ENCODE results near the gene HBQ1. TPM values are rescaled to one million over a fixed set of nuclear protein-coding genes. Genes with fewer than 3 reads are reported as not detected.
"Not testable (repeated sequence)": the region's sequence is repeated elsewhere in the genome, so short reads cannot be mapped to it uniquely, and the experiment has no call there.

The HBQ1 gene
- total and polyA plus RNA-seq, 4 donors, result 50.9 TPM; not detected in 3

GRCh38 chr16:228852-229730, 48.8 kb downstream of the HBQ1 start, which contains the start of gene LUC7L (continued):
- peak; percentile 9 for TF ChIP-seq REST (IDR thresholded peaks at IDR 0.05)

- Histone ChIP-seq H3K9ac (ENCODE audit: low read depth in 1 of 2, low read length in 2 of 2) (peak overlapping the region in 1 of 2 donors; percentile 39), H3K9me3 (ENCODE audit: control insufficient read depth in 4 of 4, low read length in 3 of 4) (no peaks in the 10 kb centered on the region), H3K27ac (ENCODE audit: low read depth in 1 of 2, low read length in 2 of 2) (peak overlapping the region in 1 of 2 donors; percentile 97), H3K4me1 (ENCODE audit: control insufficient read depth in 4 of 4, insufficient read depth in 4 of 4, low read length in 3 of 4) (peaks cover 1 to 20% (median 14%) of the 10 kb centered on the region in 4 donors), H3K27me3 (ENCODE audit: control insufficient read depth in 4 of 4, insufficient read depth in 4 of 4, low read length in 3 of 4) (no peaks in the 10 kb centered on the region), H3K4me3 (ENCODE audit: low read depth in 1 of 3, low read length in 3 of 3) (peak overlapping the region; percentile 65 to 96 (median 83)), H3K36me3 (ENCODE audit: control insufficient read depth in 4 of 4, insufficient read depth in 3 of 4, low read depth in 1 of 4, low read length in 3 of 4) (peaks cover 2 to 19% (median 17%) of the 10 kb centered on the region in 4 donors)
- DNase-seq (ENCODE audit: low spot score), result no peak
- WGBS, result 75% methylated on average over 22 of the region's 22 CpGs
- TF ChIP-seq FOXA1 (IDR thresholded peaks at IDR 0.05) (no peak), RAD21 (IDR thresholded peaks at IDR 0.05) (no peak), EGR1 (IDR thresholded peaks at IDR 0.05; ENCODE audit: low read depth in 2 of 2) (no peak), HNF4A (conservative IDR thresholded peaks at IDR 0.05) (no peak), CTCF (IDR thresholded peaks at IDR 0.05; ENCODE audit: low read depth, low read length, missing input control) (no peak), TAF1 (conservative IDR thresholded peaks at IDR 0.05) (no peak), GABPA (IDR thresholded peaks at IDR 0.05 in 1 of 2, conservative IDR thresholded peaks at IDR 0.05 in 1 of 2) (no peak), JUND (IDR thresholded peaks at IDR 0.05) (no peak), REST (IDR thresholded peaks at IDR 0.05) (no peak), ATF3 (IDR thresholded peaks at IDR 0.05) (no peak), SP1 (IDR thresholded peaks at IDR 0.05) (no peak), MAX (IDR thresholded peaks at IDR 0.05) (no peak)
Observed at GRCh38 chr16:229731-230281, 49.5 kb downstream of the HBQ1 start.

GRCh38 chr16:230351-230750, 50.1 kb downstream of the HBQ1 start:
- not testable (repeated sequence) for H3K27ac ChIP-seq (ENCODE audit: low read depth in 1 of 2, low read length in 2 of 2); H3K9ac ChIP-seq (ENCODE audit: low read depth in 1 of 2, low read length in 2 of 2); H3K9me3 ChIP-seq (ENCODE audit: control insufficient read depth in 4 of 4, low read length in 3 of 4); DNase-seq (ENCODE audit: low spot score); H3K27me3 ChIP-seq (ENCODE audit: control insufficient read depth in 4 of 4, insufficient read depth in 4 of 4, low read length in 3 of 4); H3K4me3 ChIP-seq (ENCODE audit: low read depth in 1 of 3, low read length in 3 of 3)
- Histone ChIP-seq H3K36me3 (ENCODE audit: control insufficient read depth in 4 of 4, insufficient read depth in 3 of 4, low read depth in 1 of 4, low read length in 3 of 4) (peaks cover 0 to 16% (median 14%) of the 10 kb centered on the region in 4 donors), H3K4me1 (ENCODE audit: control insufficient read depth in 4 of 4, insufficient read depth in 4 of 4, low read length in 3 of 4) (peaks cover 1 to 24% (median 15%) of the 10 kb centered on the region in 4 donors)
- 90% methylated on average over 18 of the region's 18 CpGs for WGBS

Data from liver (tissue), 9 donors.